ENCODE measurements around the gene GDPD5. TPM values are rescaled to one million over a fixed set of nuclear protein-coding genes. Genes with fewer than 3 reads are reported as not detected.
A peak's percentile ranks its signal among the peaks of the same experiment; 100 is the strongest.

The GDPD5 gene
- total RNA-seq, 4 donors from 2014 or later: 5.1 to 9.3 (median 8.4) TPM

GRCh38 chr11:75524665-75525432 is 892 bp downstream of the GDPD5 start:
- Histone ChIP-seq H3K27ac (replicated peaks in 1 of 4) (peak overlapping the region in 2 of 4 donors; percentile 46 to 52), H3K9me3 (no peaks in the 10 kb centered on the region), H3K4me1 (peaks cover 13 to 34% (median 29%) of the 10 kb centered on the region in 4 donors), H3K27me3 (no peaks in the 10 kb centered on the region), H3K4me3 (peak overlapping the region; percentile 66 to 97 (median 74)), H3K36me3 (no peaks in the 10 kb centered on the region)
- 20% methylated on average over 20 of the region's 51 CpGs for WGBS
- no peak for DNase-seq (ENCODE audit: extremely low spot score)
- no peak for TF ChIP-seq POLR2AphosphoS5 (IDR thresholded peaks at IDR 0.05)
- no peak for TF ChIP-seq CTCF (IDR thresholded peaks at IDR 0.05)
- TF ChIP-seq EP300 (IDR thresholded peaks at IDR 0.05): no peak
- intact Hi-C loops (cut with DNase I): loop anchor here (5.0 kb wide), 1 partner anchor 128 kb away; the partner anchor contains the start of gene RPS3

- WGBS: 77% methylated on average over 7 of the region's 10 CpGs
- intact Hi-C loops (cut with DNase I): no loop called here
- no peak for TF ChIP-seq POLR2A (IDR thresholded peaks at IDR 0.05; ENCODE audit: low read depth)
- no peak for TF ChIP-seq POLR2AphosphoS5 (IDR thresholded peaks at IDR 0.05)
- TF ChIP-seq EP300 (IDR thresholded peaks at IDR 0.05): no peak
- TF ChIP-seq CTCF (IDR thresholded peaks at IDR 0.05): no peak
- no peak overlapping the region for H3K27ac ChIP-seq (replicated peaks in 1 of 4)
- H3K27me3 ChIP-seq: no peaks in the 10 kb centered on the region
- no peak for DNase-seq (ENCODE audit: extremely low spot score)
- peak overlapping the region; percentile 66 to 97 (median 74) for H3K4me3 ChIP-seq
- H3K4me1 ChIP-seq: peaks cover 13 to 34% (median 29%) of the 10 kb centered on the region in 4 donors
- no peaks in the 10 kb centered on the region for H3K36me3 ChIP-seq
- no peaks in the 10 kb centered on the region for H3K9me3 ChIP-seq
These were observed 1.7 kb downstream of the GDPD5 start for GRCh38 chr11:75523811-75524664.

GRCh38 chr11:75523189-75523588 is 2.6 kb downstream of the GDPD5 start:
- no peak overlapping the region for H3K27ac ChIP-seq (replicated peaks in 1 of 4)
- TF ChIP-seq POLR2AphosphoS5 (IDR thresholded peaks at IDR 0.05) (no peak), EP300 (IDR thresholded peaks at IDR 0.05) (no peak), CTCF (IDR thresholded peaks at IDR 0.05) (no peak), POLR2A (IDR thresholded peaks at IDR 0.05; ENCODE audit: low read depth) (no peak)
- intact Hi-C loops (cut with DNase I): no loop called here
- no peaks in the 10 kb centered on the region for H3K27me3 ChIP-seq
- no peaks in the 10 kb centered on the region for H3K36me3 ChIP-seq
- WGBS: 81% methylated on average over 5 of the region's 5 CpGs
- no peaks in the 10 kb centered on the region for H3K9me3 ChIP-seq
- DNase-seq (ENCODE audit: extremely low spot score): no peak
- H3K4me1 ChIP-seq: peaks cover 13 to 34% (median 29%) of the 10 kb centered on the region in 4 donors
- H3K4me3 ChIP-seq: no peak overlapping the region

- Histone ChIP-seq H3K9me3 (no peaks in the 10 kb centered on the region), H3K4me3 (no peak overlapping the region), H3K4me1 (peaks cover 13 to 34% (median 29%) of the 10 kb centered on the region in 4 donors), H3K27me3 (no peaks in the 10 kb centered on the region), H3K27ac (replicated peaks in 1 of 4) (no peak overlapping the region), H3K36me3 (no peaks in the 10 kb centered on the region)
- intact Hi-C loops (cut with DNase I): no loop called here
- TF ChIP-seq CTCF (IDR thresholded peaks at IDR 0.05): no peak
- no peak for TF ChIP-seq POLR2AphosphoS5 (IDR thresholded peaks at IDR 0.05)
- no peak for TF ChIP-seq EP300 (IDR thresholded peaks at IDR 0.05)
- TF ChIP-seq POLR2A (IDR thresholded peaks at IDR 0.05; ENCODE audit: low read depth): no peak
- 93% methylated on average over 6 of the region's 7 CpGs for WGBS
- no peak for DNase-seq (ENCODE audit: extremely low spot score)
These were observed 3.3 kb downstream of the GDPD5 start for GRCh38 chr11:75522286-75523044.
